Urothelium cell line (cell line): ENCODE data around the gene OR6N2.

Experiments used
- DNase-seq: peaks from one replicate; pipeline ENCODE4 v3.0.0; 2011; ENCODE audit warnings: low spot score, mixed read lengths
- FAIRE-seq: peaks from 2 replicates; lab custom pipeline; 2011; peaks lifted over from hg19 to GRCh38; lab: Jason Lieb, UNC

Gene OR6N2, protein sequence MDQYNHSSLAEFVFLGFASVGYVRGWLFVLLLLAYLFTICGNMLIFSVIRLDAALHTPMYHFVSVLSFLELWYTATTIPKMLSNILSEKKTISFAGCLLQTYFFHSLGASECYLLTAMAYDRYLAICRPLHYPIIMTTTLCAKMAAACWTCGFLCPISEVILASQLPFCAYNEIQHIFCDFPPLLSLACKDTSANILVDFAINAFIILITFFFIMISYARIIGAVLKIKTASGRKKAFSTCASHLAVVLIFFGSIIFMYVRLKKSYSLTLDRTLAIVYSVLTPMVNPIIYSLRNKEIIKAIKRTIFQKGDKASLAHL

DNA sequence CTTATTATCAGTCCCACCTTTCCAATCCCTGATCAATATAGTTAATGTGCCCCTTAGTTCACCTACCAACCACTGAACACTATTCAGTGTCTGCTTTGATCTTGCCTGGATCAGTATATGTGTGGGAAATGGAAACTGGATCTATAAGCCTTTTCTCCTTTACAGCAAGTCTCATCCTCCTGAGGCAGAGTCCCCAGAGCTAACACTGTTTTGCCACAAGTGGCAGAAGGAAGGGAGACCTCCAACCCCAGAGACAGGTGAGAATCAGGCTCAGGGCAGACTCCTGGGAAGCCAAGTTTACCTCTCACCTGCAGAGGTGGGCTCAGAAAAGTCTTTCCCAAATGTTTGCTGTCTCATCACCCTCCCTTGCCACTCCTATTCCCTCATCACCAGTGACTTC is at the start of gene OR6N2:
Gene OR6N2, minus strand, starts transcription at position 101 of the 400 bp plus-strand sequence. CDS start 3,569 bp downstream, outside the sequence.
- DNase-seq = no peak
- FAIRE-seq = no peak

GRCh38 chr1:158830074-158830677 is 49.2 kb upstream of the OR6N2 start:
- FAIRE-seq (no peak), DNase-seq (no peak)

- no peak for FAIRE-seq
Observed at GRCh38 chr1:158821723-158822122, 40.7 kb upstream of the OR6N2 start.

GRCh38 chr1:158819461-158820443 is 38.7 kb upstream of the OR6N2 start:
- FAIRE-seq (no peak), DNase-seq (no peak)

More at GRCh38 chr1:158821723-158822122, 40.7 kb upstream of the OR6N2 start:
- no peak for DNase-seq

- no peak for FAIRE-seq
Observed at GRCh38 chr1:158818975-158819431, 38.0 kb upstream of the OR6N2 start.

GRCh38 chr1:158818560-158818959 is 37.6 kb upstream of the OR6N2 start:
- no peak for FAIRE-seq

More at GRCh38 chr1:158818975-158819431, 38.0 kb upstream of the OR6N2 start:
- DNase-seq = no peak

DNA sequence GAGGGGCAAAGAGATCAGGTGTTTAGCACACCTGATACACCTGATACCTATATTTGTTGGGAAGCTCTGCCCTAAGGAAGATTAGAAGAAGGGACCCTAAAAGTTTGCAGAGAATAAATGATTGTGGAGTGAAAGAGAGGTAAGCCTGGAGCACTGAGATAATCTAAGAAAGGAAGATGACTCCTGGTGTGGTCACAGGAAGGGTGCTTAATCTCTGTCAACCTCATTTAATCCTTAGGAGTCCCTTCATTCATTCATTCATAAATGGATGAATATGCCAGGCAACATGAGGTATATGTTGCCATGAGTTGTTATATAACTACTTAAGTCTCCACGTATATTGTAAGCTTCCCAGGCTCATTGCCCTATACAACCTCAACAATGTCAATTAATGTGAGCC is 34.0 kb upstream of the OR6N2 start:
- FAIRE-seq = no peak
- no peak for DNase-seq

More at GRCh38 chr1:158818560-158818959, 37.6 kb upstream of the OR6N2 start:
- no peak for DNase-seq

DNA sequence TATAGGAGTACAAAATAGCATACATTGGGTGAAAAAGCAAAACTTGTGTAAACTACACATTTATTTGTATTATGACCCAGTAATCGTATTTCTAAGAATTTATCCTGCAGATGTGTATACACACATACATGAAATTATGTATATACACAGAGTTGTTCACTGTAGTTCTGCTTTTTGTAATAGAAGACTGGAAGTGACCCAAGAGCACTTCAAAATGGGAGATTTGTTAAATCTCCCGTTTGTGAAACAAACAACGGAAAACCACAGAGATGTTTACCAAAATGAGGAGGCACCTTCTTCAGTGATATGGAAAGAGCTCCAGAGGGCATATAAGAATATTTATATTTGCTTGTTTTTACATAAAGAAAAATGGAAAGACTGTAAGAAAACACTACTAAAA is 32.2 kb upstream of the OR6N2 start:
- FAIRE-seq (no peak), DNase-seq (no peak)

- no peak for FAIRE-seq
- no peak for DNase-seq
Observed at GRCh38 chr1:158812336-158812735, 31.3 kb upstream of the OR6N2 start.

DNA sequence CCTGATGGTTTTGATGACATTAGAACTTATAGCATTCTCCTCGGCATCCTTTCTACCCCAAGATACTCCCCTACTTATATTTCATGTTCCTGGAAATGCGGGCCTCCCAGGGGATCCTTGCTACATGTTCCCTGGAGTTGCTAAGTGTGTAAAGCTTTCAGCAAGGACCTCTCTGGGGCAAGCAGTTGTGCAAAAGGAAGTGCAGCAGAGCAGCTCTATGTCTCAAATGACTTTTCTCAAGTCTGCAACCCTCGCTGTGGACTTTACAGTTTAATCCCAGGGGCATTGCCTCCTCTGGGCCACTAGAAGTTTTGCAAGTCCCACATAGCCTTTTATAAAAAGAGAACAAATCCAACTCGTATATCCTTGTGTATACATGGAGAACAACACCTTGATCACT is 29.3 kb upstream of the OR6N2 start:
- DNase-seq (no peak), FAIRE-seq (no peak)

- DNase-seq (no peak), FAIRE-seq (no peak)
Observed at GRCh38 chr1:158809862-158810261, 28.9 kb upstream of the OR6N2 start.

DNA sequence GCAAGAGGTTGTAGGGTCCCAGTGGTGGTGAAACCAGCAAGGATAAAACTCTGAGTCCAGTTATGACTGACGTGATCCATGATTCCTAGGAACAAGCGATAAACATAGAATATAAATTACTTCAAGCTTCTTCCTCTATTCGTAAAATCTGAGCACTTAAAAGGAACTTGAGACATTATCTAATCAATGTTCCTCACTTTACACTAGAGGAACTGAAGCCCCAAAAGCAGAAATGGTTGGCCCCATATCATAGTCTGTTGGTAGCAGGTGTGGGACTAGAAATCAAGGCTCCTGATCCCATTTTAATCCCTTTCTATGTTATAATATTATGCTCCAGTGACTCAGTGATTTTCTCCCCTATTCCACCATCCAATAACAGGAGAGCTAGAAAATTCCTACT is 28.3 kb upstream of the OR6N2 start:
- FAIRE-seq (no peak), DNase-seq (no peak)

- no peak for DNase-seq
- FAIRE-seq = no peak
Observed at GRCh38 chr1:158806916-158807536, 26.0 kb upstream of the OR6N2 start.

GRCh38 chr1:158803678-158804077 is 22.7 kb upstream of the OR6N2 start:
- DNase-seq (no peak), FAIRE-seq (no peak)

DNA sequence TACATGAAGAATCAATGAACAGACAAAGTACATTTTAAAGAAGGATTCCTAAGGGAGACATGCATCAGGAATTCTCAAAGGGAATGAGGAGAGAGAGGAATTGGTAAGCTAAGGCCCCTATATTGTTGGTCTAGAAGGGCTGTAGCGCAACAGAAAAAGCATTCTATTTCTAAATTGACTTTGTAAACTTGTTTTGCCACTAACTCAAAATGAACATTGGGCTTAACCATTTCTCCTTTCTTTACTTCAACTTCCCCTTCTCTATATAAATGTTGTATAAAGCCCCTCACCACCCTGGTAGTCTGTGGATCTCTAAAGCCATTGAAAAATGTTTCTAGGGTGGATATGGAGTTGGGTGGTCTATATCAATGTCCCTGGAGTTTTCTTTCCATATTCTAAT is 20.4 kb upstream of the OR6N2 start:
- no peak for FAIRE-seq
- DNase-seq = no peak

DNA sequence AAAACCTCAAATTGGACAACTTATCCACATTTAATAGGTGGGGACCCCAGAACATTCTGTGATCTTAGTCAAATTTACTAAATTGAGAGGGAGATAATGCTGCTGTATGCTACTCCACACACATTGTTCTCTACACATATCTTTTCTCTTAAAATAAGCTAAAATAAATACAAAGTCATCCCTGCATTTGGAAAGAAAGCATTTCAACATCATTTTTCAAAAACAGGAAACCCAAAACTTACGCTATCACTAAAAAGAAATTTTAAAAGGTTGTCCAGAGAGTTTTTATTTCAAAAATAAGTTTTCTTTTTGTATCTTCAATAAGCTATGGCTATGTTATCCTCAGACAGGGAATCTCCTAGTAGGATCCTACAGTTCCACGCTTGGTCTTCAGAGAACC is 19.5 kb upstream of the OR6N2 start:
- no peak for DNase-seq
- FAIRE-seq = no peak

- no peak for FAIRE-seq
- no peak for DNase-seq
Observed at GRCh38 chr1:158799689-158800088, 18.7 kb upstream of the OR6N2 start.

- no peak for FAIRE-seq
- DNase-seq = no peak
Observed at GRCh38 chr1:158798531-158798930, 17.5 kb upstream of the OR6N2 start.

DNA sequence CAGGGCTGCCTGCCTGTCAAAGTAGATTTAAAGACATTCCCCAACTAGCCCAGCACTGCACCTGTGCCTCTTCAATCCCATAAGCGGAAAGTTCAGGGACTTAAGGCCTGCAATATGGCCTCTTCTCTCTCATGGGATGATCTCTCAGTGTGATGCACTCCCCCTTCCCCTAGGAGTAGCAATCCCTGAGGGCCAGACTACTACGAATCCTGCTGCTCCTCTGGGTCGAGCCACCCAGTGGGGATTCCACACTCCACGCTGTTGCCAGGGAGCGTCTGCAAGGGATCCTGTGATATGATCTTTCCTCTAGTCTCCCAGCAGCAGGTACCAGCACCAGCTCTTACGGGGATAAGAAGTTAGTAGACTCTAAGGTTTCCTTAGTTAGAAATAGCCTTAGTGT is 13.2 kb upstream of the OR6N2 start:
- DNase-seq (no peak), FAIRE-seq (no peak)

DNA sequence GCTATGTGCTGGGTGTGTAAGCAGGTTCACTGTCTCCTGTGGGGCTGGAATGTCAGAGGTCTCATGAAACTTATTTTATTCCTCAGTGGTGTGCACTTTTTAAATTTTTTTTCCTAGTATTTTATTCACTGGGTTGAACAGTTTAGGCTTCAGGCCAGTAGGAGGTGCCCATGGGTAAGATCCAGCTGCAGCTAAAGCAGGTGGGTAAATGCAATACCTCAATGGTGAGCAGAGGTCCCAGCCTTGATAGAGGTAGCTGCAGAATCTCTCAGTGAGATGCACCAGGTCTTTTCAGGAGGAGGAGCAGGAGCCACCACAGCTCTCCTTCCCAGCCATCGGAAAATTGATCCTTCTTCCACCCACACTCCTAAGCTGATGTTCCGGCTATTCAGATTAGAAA is 12.6 kb upstream of the OR6N2 start:
- FAIRE-seq (no peak), DNase-seq (no peak)
